NCI-H774 (cell line): ENCODE measurements around the gene MBD3L4.
"Not testable (repeated sequence)": the region's sequence is repeated elsewhere in the genome, so short reads cannot be mapped to it uniquely, and the experiment has no call there.

ENCODE experiments used
- DNase-seq: peaks from one replicate; lab custom pipeline; 2025; lab: John Stamatoyannopoulos, UW

Gene MBD3L4

DNA sequence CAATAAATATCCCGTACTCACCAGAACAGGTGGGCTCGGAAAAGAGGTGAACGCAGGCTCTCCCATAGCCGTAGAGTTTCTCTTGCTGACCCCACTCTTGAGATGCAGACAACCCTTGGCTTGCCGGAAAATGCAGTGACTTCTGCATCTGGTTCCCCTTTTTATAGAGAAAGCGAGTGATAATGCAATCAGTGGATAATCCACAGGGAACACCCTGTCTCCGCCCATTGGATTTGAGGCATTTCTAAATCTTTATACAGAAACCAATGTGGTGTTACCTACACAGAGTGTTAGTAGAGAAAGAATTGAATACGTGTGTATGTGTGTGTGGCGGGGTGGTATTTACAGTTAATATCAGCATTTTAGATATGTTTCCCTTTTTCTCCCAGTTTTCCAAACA lies at the start of gene MBD3L4:
Gene MBD3L4 (minus strand): TSS at position 101 of the 400 bp plus-strand sequence. CDS start 35 bp downstream, at position 66.
- DNase-seq, result not testable (repeated sequence)

DNA sequence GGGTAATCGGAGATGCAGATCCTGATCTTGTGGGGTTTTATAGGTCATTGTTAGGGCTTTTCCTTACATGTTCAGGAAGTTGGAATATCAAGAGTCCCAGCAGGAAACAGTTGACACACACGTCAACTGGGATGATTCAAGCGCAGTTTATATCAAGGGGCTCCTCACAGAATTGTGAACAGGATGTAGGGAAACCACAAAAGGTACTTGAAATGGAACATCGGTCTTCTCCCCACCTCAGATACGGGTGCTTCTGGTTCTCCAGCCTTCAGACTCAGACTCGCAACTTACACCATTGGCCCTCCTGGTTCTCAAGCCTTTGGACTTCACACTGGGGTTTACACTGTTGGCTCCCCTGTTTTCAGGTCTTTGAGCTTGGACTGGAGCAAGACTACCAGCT lies 49.0 kb upstream of the MBD3L4 start:
- DNase-seq, result no peak

DNA sequence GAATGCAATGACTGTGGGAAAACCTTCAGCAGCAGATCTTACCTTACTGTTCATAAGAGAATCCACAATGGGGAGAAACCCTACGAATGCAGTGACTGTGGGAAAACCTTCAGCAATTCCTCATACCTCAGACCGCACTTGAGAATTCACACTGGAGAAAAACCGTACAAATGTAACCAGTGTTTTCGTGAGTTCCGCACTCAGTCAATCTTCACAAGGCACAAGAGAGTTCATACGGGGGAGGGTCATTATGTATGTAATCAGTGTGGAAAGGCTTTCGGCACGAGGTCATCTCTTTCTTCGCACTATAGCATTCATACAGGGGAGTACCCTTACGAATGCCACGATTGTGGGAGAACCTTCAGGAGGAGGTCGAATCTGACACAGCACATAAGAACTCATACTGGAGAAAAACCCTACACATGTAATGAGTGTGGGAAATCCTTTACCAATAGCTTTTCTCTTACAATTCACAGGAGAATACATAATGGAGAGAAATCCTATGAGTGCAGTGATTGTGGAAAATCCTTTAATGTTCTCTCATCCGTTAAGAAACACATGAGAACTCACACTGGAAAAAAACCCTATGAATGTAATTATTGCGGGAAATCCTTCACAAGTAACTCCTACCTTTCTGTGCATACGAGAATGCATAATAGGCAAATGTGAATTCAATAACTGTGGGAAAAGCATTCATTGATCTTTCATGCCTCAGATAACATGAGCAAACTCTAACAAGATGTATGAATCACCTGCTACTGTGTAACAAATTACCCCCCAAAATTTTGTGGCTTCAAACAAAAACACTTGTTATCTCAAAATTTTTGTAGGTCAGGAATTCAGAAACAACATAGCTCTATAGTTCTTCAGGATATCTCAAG lies 43.3 kb upstream of the MBD3L4 start:
- DNase-seq, result no peak

DNA sequence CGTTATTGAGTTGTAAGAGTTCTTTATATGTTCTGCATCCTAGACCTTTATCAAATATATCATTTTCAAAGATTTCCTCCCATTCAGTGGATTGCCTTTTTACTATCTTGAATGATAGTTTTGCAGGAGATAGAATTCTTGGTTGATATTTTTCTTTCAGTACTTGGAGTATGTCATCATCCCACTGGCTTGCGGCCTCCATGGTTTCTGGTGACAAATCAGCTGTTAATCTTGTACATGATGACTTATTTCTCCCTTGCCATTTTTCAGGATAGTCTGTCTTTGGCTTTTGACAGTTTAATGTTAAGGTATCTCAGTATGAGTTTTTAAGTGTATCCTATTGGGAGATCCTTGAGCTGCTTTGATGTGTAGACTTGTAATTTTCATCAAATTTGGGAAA lies 38.0 kb upstream of the MBD3L4 start:
- no peak for DNase-seq

DNA sequence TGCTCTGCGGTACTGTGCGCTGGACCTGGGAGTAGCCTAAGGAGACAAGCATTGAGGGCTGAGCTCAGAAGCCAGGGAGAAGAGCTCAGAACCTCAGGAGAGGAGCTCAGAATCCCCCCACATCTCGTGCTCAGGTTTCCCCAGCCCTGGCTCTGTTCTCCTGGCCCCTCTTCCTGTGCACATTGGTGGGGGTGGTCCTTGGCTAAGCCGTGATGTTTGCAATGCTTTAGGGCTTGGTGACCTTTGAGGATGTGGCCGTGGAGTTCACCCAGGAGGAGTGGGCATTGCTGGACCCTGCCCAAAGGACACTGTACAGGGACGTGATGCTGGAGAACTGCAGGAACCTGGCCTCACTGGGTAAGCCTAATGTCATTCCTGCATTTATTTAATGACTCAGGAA lies 36.2 kb upstream of the MBD3L4 start:
- no peak for DNase-seq

DNA sequence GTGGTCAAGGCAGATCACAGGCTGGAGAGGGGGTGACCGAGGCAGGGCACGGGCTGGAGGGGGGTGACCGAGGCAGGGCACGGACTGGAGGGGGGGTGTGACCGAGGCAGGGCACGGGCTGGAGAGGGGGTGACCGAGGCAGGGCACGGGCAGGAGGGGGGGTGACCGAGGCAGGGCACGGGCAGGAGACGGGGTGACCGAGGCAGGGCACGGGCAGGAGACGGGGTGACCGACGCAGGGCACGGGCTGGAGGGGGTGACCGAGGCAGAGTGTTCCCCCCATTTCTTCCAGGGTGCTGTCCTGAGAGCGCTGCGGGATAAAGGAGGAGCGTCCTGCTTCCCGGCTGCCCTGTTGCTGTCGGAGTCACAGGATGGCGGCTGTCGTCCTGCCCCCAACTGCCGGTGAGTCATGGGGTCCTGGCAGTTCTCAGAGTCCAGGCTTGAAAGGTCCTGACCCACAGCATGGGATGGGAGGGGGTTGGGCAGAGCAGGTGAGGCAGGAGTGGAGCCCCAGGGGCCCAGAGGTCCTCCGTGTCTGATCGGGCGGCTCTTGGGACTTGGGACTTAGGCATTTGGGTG lies 34.8 kb upstream of the MBD3L4 start:
- DNase-seq, result no peak

DNA sequence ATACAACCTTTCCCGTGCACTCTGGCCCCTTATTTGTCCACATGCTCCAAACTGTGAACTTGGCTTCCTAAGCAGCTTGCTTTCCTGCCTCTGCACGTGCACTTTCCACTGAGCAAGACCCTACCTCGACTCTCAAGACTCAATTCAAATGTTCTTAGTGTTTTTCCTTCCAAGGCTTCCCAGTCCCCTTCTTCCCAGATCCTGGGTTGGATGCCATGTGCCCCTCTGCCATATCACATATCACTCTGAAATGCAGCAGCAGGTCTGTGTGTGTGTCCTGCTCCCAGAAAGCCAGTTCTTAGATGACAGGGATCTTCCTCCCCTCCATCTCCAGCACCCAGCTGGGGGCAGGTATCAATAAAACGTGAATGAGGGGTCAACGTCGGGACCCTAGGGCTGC lies 32.6 kb upstream of the MBD3L4 start:
- DNase-seq, result no peak

DNA sequence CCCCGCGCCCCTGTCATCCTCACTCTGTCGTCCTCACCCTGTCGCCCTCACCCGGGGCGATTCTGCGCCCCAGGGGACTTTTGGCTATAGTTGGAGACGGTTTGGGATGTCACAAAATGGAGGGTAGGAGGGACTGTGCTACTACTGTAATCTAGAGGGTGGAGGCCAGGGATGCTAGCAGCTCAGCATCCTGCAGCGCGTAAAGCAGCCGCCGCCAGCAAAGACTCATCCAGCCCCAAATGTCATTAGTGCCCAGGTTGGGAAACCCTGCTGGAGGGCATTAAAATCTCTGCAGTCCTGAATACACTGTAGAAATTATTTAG lies 29.9 kb upstream of the MBD3L4 start:
- no peak for DNase-seq

DNA sequence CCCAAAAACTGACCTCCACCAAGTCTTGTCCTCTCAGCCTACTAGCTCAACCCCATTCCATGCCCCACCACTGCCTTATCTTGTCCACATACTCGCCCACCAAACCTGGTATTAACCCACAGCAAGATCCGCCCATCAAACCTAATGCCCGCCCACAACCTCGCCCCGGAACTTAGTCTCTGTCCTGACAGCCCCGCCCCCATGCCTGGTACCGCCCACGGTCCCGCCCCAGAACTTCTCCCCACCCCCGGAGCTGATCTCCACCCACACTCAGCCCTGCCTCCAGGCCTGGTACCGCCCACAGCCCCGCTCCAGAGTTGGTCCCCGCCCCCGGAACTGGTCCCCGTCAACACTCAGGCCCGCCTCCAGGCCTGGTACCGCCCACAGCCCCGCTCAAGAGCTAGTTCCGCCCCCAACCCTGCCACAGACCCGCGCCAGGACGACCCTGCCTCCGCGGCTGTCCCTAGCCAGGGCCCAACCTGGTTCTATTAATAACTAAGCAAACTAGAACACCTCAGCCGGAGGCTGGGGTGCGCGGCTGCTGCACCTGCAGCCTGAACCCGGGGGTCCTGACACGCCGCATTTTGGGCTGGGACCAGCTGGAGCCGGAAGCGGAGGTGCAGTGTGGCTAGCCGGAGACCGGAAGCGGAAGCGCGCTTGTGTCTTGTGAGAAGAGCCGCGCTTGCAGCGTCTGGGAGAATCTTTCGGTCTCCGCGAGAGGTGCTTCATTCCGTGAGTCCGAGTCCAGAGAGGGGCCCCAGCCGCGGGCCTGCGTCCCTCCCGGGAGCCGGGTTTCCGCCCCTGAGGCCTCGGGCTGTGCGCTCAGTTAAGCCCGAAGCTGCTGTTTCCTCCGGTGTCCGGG lies 29.3 kb upstream of the MBD3L4 start, which contains the start of gene ZNF557:
Gene ZNF557 (plus strand): TSS at position 662 of the 862 bp plus-strand sequence. CDS start 5,372 bp downstream, outside the sequence.
- DNase-seq, result peak; percentile 95

DNA sequence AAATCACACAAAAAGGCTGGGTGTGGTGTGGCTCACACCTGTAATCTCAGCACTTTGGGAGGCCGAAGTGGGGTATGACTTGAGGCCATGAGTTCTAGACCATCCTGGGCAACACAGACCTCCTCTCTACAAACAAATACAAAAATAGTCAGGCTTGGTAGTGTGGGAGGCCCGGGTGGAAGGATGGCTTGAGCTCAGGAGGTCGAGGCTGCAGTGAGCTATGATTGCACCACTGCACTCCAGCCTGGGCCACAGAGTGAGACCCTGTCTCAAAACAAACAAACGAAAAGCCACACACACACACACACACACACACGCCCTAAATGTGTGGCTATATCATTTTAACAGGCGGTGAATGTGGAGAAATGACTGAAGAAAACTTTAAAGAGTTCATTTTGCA lies 28.6 kb upstream of the MBD3L4 start:
- DNase-seq, result no peak

DNA sequence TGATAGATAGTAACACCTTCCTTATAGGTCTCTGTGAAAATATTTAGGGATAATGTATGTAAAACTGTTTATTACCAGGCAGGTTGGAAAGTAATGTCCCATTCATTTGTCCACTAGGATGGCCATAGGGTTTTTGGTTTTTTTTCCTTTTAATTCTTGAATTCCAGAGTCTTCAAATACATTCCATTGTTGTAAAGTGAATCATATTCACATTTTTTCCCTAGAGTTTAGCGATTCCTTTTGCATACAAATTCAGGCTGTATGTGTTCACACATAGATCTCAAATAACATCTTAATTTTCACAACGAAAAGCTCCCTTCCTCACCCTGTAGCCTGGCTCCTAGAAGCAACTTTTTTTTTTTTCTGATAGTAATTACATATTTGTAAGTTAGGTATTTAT lies 27.7 kb upstream of the MBD3L4 start:
- DNase-seq, result no peak

DNA sequence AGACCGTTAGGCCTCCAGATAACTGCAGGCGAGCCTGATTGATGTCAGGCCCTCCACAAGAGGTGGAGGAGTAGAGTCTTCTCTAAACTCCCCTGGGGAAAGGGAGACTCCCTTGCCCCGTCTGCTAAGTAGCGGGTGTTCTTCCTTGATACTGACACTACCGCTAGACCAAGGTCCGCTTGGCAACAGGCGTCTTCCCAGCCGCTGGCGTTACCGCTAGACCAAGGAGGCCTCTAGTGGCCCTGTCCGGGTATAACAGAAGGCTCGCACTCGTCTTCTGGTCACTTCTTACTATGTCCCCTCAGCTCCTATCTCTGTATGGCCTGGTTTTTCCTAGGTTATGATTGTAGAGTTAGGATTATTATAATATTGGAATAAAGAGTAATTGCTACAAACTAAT lies 27.1 kb upstream of the MBD3L4 start:
- DNase-seq, result not testable (repeated sequence)

DNA sequence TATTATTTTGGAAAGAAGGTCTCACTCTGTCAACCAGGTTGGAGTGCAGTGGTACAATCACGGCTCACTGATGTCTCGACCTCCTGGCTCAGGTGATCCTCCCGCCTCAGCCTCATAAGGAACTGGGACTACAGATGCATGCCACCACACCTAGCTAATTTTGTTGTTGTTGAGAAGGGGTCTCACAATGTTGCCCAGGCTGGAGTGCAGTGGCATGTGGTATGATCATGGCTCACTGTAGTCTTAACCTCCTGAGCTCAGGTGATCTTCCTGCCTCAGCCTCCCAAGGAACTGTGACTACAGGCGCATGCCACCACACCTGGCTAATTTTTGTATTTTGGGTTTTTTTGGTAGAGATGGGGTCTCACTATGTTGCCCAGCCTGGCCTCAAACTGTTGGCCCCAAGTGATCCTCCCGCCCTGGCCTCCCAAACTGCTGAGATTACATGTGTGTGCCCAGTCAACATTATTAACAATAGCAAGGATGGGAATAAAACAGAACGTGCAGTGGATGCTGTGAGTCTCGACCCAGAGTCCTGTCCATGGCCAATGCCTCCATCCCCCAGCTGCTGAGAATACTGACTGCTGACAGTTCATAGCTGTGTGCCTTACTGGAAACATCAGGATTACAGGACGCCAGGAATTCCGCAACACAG lies 23.9 kb upstream of the MBD3L4 start:
- no peak for DNase-seq

DNA sequence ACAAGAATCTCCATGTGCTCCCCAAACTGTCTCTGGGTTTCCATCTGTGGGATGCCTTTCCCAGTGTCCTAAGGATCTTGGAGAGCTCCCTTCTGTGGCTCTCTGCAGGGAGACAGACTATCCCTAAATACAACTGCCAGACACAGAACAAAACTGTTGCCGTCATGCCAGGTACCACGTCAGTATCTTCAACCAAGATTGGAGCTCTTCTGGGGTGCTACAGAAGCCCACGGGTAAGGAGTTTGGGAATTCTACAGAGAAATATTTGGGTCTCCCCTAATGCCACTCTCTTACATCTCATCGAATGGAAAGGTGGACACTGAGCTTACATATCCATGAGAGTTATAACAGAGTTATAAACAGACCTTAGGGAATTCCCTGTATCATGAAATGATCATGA lies 23.4 kb upstream of the MBD3L4 start:
- no peak for DNase-seq

DNA sequence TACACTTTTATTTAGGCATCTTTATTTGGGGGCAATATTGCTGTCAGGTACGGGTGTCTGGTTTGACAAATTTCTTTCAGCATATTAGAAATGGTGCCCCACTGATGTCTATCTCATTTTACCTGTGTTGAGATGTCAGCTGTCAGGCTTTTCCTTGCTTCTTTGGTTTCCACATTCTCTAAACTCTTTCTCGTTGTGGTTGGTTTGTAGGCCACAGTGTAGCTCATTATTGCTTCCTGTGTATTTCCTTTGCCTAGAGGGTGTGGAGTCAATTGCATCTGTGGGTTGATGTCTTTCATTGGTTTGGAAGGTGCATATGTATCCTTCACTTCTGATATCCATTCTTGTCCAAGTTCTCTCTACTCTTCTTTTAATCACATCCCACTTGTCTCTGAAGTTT lies 20.0 kb upstream of the MBD3L4 start:
- not testable (repeated sequence) for DNase-seq

DNA sequence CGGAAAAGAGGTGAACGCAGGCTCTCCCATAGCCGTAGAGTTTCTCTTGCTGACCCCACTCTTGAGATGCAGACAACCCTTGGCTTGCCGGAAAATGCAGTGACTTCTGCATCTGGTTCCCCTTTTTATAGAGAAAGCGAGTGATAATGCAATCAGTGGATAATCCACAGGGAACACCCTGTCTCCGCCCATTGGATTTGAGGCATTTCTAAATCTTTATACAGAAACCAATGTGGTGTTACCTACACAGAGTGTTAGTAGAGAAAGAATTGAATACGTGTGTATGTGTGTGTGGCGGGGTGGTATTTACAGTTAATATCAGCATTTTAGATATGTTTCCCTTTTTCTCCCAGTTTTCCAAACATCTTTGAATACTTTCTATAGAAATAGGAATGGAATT lies 18.6 kb upstream of the MBD3L4 start, which contains the start of gene MBD3L3:
Gene MBD3L3 (minus strand): TSS at position 101 of the 400 bp plus-strand sequence. CDS start 71 bp downstream, at position 30.
- DNase-seq, result not testable (repeated sequence)

DNA sequence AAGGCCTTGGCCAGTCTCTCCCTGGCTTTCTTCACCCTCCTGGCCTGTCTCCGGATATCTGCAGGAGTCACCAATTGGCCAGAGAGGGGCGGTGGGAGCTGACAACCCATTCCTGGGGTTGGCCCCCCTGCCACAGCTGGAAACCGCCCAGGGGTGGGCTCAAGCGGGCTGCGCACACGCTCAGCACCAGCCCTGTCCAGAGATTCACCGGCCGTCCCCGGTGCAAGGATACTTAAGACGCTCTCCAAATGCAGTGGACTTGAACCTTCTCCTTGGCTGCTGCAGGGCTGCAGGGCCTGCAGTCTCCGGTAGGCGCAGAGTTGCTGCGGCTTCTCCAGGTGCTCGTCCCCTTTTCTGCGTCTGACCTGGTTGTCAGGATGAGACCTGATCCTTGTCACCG lies 16.4 kb upstream of the MBD3L4 start:
- not testable (repeated sequence) for DNase-seq

DNA sequence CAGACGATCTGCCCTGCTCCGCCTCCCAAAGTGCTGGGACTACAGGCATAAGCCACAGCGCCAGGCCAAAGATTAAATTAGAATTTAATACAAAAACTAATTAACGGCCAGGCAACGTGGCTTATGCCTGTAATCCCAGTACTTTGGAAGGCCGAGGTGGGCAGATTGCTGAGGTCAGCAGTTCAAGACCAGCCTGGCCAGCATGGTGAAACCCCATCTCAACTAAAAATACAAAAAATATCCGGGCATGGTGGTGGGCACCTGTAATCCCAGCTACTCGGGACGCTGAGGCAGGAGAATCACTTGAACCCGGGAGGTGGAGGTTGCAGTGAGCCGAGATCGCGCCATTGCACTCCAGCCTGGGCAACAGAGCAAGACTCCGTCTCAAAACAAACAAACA lies 15.7 kb upstream of the MBD3L4 start:
- DNase-seq, result not testable (repeated sequence)

DNA sequence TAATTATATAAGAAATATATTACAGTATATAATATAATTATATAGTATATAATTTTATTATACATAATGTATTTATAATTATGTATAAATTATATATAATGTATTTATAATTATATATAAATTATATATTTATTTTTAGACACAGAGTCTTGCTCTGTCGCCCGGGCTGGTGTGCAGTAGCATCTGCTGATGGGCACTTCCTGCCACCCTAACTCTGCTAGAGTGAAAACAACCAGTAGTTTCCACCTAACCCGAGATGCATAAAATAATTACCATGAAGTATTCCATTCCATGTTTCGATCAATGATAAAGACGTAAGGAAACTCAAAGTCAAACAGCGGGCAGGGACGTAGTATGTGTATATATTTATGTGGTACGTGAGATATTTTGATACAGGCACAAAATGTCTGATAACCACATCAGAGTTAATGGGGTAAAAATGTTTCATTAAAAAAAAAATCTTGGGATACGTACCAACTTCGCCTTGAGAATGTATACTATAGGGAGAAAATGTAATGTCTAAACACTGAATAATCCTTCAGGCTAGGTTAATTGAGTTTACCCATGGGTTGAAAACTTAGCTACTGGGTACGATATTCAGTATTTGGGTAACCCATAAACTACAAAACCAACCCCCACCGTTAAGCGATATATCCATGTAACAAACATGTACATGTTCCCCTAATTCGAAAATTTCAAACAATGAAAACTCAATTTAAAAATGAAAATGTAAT lies 14.8 kb upstream of the MBD3L4 start:
- not testable (repeated sequence) for DNase-seq

DNA sequence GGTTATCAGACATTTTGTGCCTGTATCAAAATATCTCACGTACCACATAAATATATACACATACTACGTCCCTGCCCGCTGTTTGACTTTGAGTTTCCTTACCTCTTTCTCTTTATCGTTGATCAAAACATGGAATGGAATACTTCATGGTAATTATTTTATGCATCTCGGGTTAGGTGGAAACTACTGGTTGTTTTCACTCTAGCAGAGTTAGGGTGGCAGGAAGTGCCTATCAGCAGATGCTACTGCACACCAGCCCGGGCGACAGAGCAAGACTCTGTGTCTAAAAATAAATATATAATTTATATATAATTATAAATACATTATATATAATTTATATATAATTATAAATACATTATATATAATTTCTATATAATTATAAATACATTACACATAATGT lies 12.9 kb upstream of the MBD3L4 start:
- not testable (repeated sequence) for DNase-seq

DNA sequence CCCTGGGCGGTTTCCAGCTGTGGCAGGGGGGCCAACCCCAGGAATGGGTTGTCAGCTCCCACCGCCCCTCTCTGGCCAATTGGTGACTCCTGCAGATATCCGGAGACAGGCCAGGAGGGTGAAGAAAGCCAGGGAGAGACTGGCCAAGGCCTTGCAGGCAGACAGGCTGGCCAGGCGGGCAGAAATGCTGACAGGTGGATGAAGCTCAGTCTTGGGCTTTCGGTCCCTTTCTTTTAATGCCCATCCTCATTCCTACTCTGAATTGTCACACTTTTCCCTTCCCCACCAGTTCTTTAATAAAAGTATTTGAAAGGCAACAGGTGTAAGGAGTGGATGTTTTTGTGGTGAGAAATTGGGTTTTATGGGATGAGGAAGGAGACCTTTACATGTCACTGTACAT lies 11.4 kb upstream of the MBD3L4 start:
- not testable (repeated sequence) for DNase-seq
